Measurements from ENCODE around the gene TSPAN5. TPM values are rescaled to one million over a fixed set of nuclear protein-coding genes. Genes with fewer than 3 reads are reported as not detected.

The TSPAN5 gene
- total RNA-seq, 2 experiments from 2014 or later, result 25.0 to 27.8 TPM

DNA sequence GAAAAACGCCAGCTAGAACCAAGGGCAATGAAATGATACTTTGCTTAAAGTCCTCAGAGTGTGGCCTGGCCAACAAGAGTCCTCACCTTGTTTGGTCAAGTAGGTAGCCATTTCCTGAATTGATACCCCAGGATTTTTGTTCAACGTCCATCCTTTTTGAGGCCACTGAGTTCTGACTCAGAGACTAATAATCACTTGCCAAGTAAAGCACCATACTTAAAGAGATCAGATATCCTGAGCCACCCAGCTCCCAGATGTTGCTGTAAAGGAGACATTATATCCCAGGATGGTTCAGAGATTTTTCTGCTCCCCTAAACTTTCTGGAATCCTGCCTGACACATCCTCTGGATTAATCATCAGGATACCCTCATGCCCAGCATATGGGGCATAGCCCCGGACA lies 206.3 kb downstream of the TSPAN5 start:
- H3K4me3 Mint-ChIP-seq, result no peak overlapping the region
- peaks cover 26% of the 10 kb centered on the region for H3K36me3 Mint-ChIP-seq
- no peak overlapping the region for H3K27ac Mint-ChIP-seq
- CTCF ChIA-PET, result no interaction called here
- H3K4me1 Mint-ChIP-seq, result peaks cover 38% of the 10 kb centered on the region
- ATAC-seq (no peak), DNase-seq (no peak)
- peaks cover 6% of the 10 kb centered on the region for H3K9me3 Mint-ChIP-seq (ENCODE audit: low read depth)
- H3K27me3 Mint-ChIP-seq, result no peaks in the 10 kb centered on the region

DNA sequence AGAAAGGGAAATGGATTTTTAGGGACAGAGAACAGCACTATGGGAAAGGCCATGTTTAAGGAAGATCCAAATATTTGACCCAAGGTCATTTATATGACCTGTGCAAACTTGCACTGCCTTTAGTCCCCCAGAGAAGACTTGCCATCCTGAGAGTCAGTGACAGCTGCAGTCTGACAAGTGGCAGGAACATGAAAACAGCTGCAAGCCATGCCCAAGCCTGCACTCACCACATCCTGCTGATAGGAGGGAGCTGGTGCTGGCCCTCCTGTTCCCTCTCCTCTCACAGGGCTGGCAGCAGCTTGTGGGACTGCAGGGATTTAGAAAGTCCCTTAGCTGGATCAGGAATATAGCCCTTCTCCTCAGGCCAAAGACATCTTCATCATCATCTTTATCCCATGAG lies 209.5 kb downstream of the TSPAN5 start:
- peak; percentile 77 for DNase-seq
- peak overlapping the region; percentile 61 for H3K27ac Mint-ChIP-seq

DNA sequence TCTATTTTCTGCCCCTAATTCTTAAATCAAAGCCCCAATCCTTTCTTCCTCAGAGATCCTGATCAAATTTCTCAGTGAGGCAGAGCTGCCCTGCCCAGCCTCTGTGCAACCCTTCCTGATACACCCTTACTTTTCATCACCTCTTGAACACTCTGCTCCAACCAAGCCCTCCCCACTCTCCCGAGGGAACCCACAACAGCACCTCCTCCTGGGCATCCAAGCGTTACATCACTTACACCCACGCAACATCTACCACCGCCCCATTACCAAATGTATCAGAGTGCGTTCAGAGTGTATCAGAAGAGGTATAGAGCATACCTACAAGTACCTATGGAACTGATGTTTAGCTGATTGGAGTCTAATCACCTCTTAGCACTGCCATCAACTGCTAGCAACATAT lies 210.8 kb downstream of the TSPAN5 start:
- CTCF ChIA-PET, result interaction anchor here (1.0 to 1.8 kb wide), 2 partner anchors 16 to 20 kb away, joined by 3 to 4 read pairs; no protein-coding TSS in a partner anchor
- Mint-ChIP-seq H3K9me3 (ENCODE audit: low read depth) (peaks cover 2% of the 10 kb centered on the region), H3K27me3 (no peaks in the 10 kb centered on the region), H3K4me3 (peak overlapping the region; percentile 13), H3K36me3 (peaks cover 29% of the 10 kb centered on the region), H3K27ac (peak overlapping the region; percentile 94), H3K4me1 (peaks cover 38% of the 10 kb centered on the region)
- ATAC-seq, result peak; percentile 10
- DNase-seq, result peak; percentile 46

More for the DNA sequence above, 209.5 kb downstream of the TSPAN5 start:
- peaks cover 49% of the 10 kb centered on the region for H3K4me1 Mint-ChIP-seq
- H3K27me3 Mint-ChIP-seq, result no peaks in the 10 kb centered on the region
- CTCF ChIA-PET, result interaction anchor here (1.6 kb wide), 1 partner anchor 297 kb away, joined by 4 read pairs; no protein-coding TSS in a partner anchor
- H3K4me3 Mint-ChIP-seq, result no peak overlapping the region
- H3K9me3 Mint-ChIP-seq (ENCODE audit: low read depth), result peaks cover 3% of the 10 kb centered on the region
- H3K36me3 Mint-ChIP-seq, result peaks cover 29% of the 10 kb centered on the region
- ATAC-seq, result peak; percentile 38

DNA sequence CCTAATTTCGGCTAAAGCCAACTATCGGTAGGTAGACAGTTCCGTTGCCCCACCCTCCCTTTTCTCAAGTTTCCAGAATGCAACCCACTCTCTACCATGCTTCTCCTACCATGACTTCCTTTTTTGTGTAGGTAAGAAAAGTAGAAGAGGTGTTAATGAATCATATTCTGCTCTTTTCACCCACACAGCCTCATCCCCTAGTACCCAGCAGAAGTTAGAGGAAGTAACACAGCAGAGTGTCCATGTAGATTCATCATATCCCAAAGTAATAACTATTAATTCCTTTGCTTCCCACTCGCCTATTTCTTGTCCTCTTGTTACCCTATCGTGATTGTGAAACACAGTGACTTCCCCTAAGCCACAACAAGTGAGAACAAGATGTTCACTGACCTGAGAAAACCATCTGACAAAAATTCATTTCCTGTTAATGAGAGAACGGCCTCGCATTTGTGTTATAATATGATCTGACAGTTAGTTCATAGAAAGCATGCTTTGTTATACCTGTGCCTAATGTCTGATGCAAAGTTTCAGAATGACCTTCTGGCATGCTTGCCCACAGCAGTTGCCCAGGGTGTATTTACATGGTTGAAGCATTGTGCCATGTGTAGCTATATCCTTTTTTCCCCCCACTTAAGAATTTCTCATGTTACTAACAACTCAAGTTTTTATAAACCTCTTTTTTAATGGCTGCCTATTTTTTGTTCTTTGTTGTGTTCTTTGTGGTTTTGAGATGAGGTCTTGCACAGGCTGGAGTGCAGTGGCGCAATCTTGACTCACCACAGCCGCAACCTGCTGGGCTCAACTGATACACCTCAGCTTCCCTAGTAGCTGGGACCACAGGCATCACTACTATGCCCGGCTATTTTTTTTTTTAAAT lies 211.7 kb downstream of the TSPAN5 start:
- Mint-ChIP-seq H3K9me3 (ENCODE audit: low read depth) (no peaks in the 10 kb centered on the region), H3K36me3 (peaks cover 35% of the 10 kb centered on the region), H3K27ac (peak overlapping the region; percentile 94), H3K27me3 (no peaks in the 10 kb centered on the region), H3K4me1 (peaks cover 38% of the 10 kb centered on the region), H3K4me3 (peak overlapping the region; percentile 58)
- CTCF ChIA-PET, result interaction anchor here (1.8 kb wide), 1 partner anchor 17 kb away, joined by 3 read pairs; no protein-coding TSS in a partner anchor
- DNase-seq (peak; percentile 89), ATAC-seq (peak; percentile 86)

DNA sequence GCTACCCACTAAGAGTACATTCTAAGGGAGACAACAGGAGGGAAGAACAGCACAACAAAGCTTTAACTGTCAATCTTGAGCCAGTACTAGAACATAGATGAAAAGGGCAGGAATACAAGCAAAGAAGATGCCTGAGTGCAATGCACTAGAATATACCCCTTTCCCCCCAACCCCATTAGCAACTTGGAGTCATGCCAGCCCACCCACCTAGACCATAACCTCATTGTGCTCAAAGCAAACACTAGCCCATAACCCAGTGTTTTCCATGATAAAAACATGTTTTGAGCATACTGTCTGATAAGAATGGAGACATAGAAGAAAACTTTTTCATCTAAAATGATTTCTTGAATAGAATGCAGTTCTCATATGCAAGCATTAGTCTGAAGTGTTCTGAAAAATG lies 214.0 kb downstream of the TSPAN5 start:
- ATAC-seq, result no peak
- CTCF ChIA-PET, result no interaction called here
- no peaks in the 10 kb centered on the region for H3K9me3 Mint-ChIP-seq (ENCODE audit: low read depth)
- H3K27me3 Mint-ChIP-seq, result no peaks in the 10 kb centered on the region
- peaks cover 45% of the 10 kb centered on the region for H3K36me3 Mint-ChIP-seq
- H3K4me3 Mint-ChIP-seq, result no peak overlapping the region
- DNase-seq, result no peak
- no peak overlapping the region for H3K27ac Mint-ChIP-seq
- peaks cover 36% of the 10 kb centered on the region for H3K4me1 Mint-ChIP-seq

DNA sequence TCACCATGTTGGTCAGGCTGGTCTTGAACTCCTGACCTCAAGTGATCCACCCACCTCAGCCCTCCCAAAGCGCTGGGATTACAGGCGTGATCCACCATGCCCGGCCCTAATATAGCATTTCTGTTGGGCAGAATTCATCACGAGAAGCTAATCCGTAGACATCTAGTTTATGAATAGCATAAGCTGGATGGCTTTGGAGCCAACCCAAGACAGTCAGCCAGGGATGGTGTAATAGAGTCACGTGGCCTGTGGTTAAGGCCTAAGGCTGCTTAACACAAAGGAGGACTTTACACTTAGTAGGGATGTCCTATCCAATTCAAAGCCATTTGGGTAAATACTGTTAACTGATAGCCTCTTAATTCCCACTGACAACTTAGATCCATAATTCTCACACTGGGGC lies 223.6 kb downstream of the TSPAN5 start:
- Mint-ChIP-seq H3K27me3 (no peaks in the 10 kb centered on the region), H3K36me3 (peaks cover 37% of the 10 kb centered on the region), H3K9me3 (ENCODE audit: low read depth) (no peaks in the 10 kb centered on the region), H3K4me3 (no peak overlapping the region), H3K4me1 (peaks cover 7% of the 10 kb centered on the region), H3K27ac (no peak overlapping the region)
- ATAC-seq, result no peak
- DNase-seq, result no peak
- CTCF ChIA-PET, result no interaction called here

DNA sequence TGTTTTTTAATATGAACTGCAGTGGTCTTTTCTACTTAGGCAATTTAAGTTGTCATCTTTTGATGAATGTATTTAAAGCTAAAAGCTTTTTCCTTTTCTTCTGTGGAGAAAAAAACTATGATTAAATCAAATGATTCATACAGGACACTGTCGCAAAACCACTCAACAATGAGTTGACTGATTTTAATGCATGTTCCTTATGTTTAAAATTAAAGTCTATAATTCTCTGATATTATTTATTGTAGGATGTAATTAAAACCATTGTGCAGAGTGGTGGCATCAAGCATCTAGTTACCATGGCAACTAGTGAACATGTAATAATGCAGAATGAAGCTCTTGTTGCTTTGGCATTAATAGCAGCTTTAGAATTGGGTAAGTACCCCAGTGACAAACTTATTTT lies 224.7 kb downstream of the TSPAN5 start:
- Mint-ChIP-seq H3K27me3 (no peaks in the 10 kb centered on the region), H3K27ac (no peak overlapping the region), H3K4me3 (no peak overlapping the region), H3K4me1 (peaks cover 3% of the 10 kb centered on the region), H3K36me3 (peaks cover 31% of the 10 kb centered on the region), H3K9me3 (ENCODE audit: low read depth) (no peaks in the 10 kb centered on the region)
- CTCF ChIA-PET, result interaction anchor here (1.3 kb wide), 1 partner anchor 144 kb away, joined by 3 read pairs; no protein-coding TSS in a partner anchor
- no peak for ATAC-seq
- no peak for DNase-seq

DNA sequence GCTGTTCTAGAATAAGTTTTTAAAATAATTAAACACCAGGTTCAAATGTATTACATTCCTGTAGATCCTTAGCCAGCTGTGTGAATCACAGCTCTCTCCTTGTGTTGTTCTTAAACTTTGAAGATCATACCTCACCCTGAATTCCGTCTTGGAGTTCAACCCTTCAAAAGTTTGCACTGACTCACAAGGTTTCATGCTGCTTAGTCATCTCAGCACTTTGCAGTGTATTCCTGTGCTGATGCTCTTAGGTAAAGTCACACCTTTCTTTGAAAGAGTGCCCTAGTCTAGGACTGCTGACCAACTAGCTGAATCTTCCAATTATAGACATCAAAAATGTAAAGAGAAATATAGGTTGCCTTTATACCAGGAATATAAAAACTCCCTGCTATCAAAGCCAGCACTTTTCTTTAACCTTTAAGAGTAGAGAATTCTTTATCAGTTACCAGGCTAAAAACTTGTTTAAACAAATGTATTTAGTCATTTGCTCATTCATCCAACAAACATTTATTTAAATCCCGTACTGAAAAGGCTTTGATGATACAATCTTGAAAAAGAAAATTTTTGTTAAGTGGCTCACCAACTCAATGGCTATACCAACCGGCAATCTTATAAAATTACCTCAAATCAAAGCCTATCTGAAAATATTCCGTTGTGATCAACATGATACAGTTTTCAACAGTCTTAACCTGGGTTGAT lies 227.6 kb downstream of the TSPAN5 start:
- Mint-ChIP-seq H3K4me3 (no peak overlapping the region), H3K27ac (no peak overlapping the region)
- ATAC-seq, result no peak

DNA sequence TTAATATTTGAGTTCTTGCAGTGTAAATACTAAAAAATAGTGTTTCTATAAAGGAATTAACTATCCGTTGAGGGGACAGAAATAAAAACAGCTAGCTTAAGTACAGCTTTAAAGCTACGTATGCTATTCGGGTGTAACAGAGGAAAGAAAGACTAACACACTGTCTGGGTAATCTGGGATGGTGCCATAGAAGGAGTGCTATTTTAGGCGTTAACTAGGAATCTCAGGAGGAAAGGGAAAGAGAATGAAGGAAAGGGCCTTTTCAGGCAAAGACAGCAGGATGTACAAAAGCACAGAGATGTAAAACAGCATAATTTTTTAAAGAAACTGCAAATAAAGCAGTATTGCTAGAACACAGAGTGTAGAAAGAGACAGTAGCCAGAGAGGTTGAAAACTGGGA lies 235.4 kb downstream of the TSPAN5 start:
- DNase-seq (no peak), ATAC-seq (no peak)
- peaks cover 60% of the 10 kb centered on the region for H3K36me3 Mint-ChIP-seq
- H3K27me3 Mint-ChIP-seq, result no peaks in the 10 kb centered on the region
- CTCF ChIA-PET, result no interaction called here
- H3K9me3 Mint-ChIP-seq (ENCODE audit: low read depth), result peaks cover 11% of the 10 kb centered on the region
- peaks cover 20% of the 10 kb centered on the region for H3K4me1 Mint-ChIP-seq
- H3K27ac Mint-ChIP-seq, result no peak overlapping the region
- no peak overlapping the region for H3K4me3 Mint-ChIP-seq

More for the DNA sequence above, 227.6 kb downstream of the TSPAN5 start:
- no peak for DNase-seq
- H3K4me1 Mint-ChIP-seq, result peaks cover 15% of the 10 kb centered on the region
- peaks cover 8% of the 10 kb centered on the region for H3K9me3 Mint-ChIP-seq (ENCODE audit: low read depth)
- CTCF ChIA-PET, result no interaction called here
- H3K27me3 Mint-ChIP-seq, result no peaks in the 10 kb centered on the region
- peaks cover 31% of the 10 kb centered on the region for H3K36me3 Mint-ChIP-seq

DNA sequence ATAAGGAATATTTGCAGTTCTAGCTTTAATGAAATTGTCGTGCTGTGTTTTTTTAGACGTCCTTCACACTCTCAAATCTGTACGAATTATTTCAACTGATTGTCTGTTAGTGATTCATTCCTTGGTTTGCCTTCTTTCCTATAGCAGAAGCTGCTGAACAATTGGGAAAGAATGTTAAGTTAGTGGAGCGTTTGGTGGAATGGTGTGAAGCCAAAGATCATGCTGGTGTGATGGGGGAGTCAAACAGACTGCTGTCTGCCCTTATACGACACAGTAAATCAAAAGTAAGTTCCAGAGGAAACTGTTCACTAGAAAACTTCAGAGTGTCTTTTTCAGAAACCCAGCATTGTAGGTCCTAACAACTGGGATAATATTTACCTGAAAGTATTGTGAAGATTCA lies 237.3 kb downstream of the TSPAN5 start:
- Mint-ChIP-seq H3K36me3 (peaks cover 55% of the 10 kb centered on the region), H3K4me1 (peaks cover 10% of the 10 kb centered on the region), H3K9me3 (ENCODE audit: low read depth) (peaks cover 4% of the 10 kb centered on the region), H3K27ac (no peak overlapping the region), H3K27me3 (no peaks in the 10 kb centered on the region), H3K4me3 (no peak overlapping the region)
- DNase-seq (no peak), ATAC-seq (no peak)
- CTCF ChIA-PET, result no interaction called here
